ENCODE results near the gene SYCP3. TPM values are rescaled to one million over a fixed set of nuclear protein-coding genes. Genes with fewer than 3 reads are reported as not detected.

SYCP3 gene
- 2.1 and 3.4 TPM in 2 replicates for polyA plus RNA-seq
- 0.97 and 2.0 TPM in 2 replicates for polyA minus RNA-seq

- TF ChIP-seq CTCF (IDR thresholded peaks at IDR 0.05; ENCODE audit: poor library complexity, severe bottlenecking) (no peak), MXI1 (conservative IDR thresholded peaks at IDR 0.05; ENCODE audit: poor library complexity, severe bottlenecking) (no peak)
- Histone ChIP-seq H3K4me2 (ENCODE audit: low read length) (no peak within 1 kb of the TSS), H4K20me1 (ENCODE audit: insufficient read depth) (no peaks in the 10 kb centered on the region), H2AFZ (ENCODE audit: low read depth, low read length) (no peak within 1 kb of the TSS), H3K4me3 (ENCODE audit: low read length) (no peak within 1 kb of the TSS), H3F3A (ENCODE audit: insufficient read depth, low read length, poor library complexity, severe bottlenecking) (no peaks in the 10 kb centered on the region), H3K9me3 (ENCODE audit: low read length) (no peaks in the 10 kb centered on the region), H3K27ac (ENCODE audit: low read length) (no peak within 1 kb of the TSS), H3K9ac (ENCODE audit: low read length) (no peak within 1 kb of the TSS), H3K9me2 (ENCODE audit: insufficient read depth, low read length) (no peaks in the 10 kb centered on the region), H3K27me3 (ENCODE audit: insufficient read depth, low read depth, low read length) (no peaks in the 10 kb centered on the region), H3K79me2 (replicated peaks; ENCODE audit: insufficient read depth, low read length) (no peaks in the 10 kb centered on the region), H3K36me3 (ENCODE audit: insufficient read depth, low read length) (peaks cover 5% of the 10 kb centered on the region)
These were observed at the start of gene SYCP3 for GRCh38 chr12:101738920-101739665. Gene SYCP3, minus strand, starts transcription at chr12:101739462. Its CDS starts 1,527 bp downstream, at chr12:101737935.

GRCh38 chr12:101785671-101786070, 46.4 kb upstream of the SYCP3 start:
- H3K79me2 ChIP-seq (replicated peaks; ENCODE audit: insufficient read depth, low read length), result no peaks in the 10 kb centered on the region
- H3F3A ChIP-seq (ENCODE audit: insufficient read depth, low read length, poor library complexity, severe bottlenecking), result no peaks in the 10 kb centered on the region
- no peak overlapping the region for H3K9ac ChIP-seq (ENCODE audit: low read length)
- TF ChIP-seq MXI1 (conservative IDR thresholded peaks at IDR 0.05; ENCODE audit: poor library complexity, severe bottlenecking) (no peak), TAF1 (IDR thresholded peaks at IDR 0.05; ENCODE audit: low read depth) (no peak)
- H3K27ac ChIP-seq (ENCODE audit: low read length), result no peak overlapping the region
- H3K4me2 ChIP-seq (ENCODE audit: low read length), result no peak overlapping the region
- H3K9me3 ChIP-seq (ENCODE audit: low read length), result no peaks in the 10 kb centered on the region
- no peak overlapping the region for H2AFZ ChIP-seq (ENCODE audit: low read depth, low read length)
- H4K20me1 ChIP-seq (ENCODE audit: insufficient read depth), result no peaks in the 10 kb centered on the region
- no peaks in the 10 kb centered on the region for H3K36me3 ChIP-seq (ENCODE audit: insufficient read depth, low read length)
- no peak overlapping the region for H3K4me3 ChIP-seq (ENCODE audit: low read length)
- no peaks in the 10 kb centered on the region for H3K9me2 ChIP-seq (ENCODE audit: insufficient read depth, low read length)
- H3K27me3 ChIP-seq (ENCODE audit: insufficient read depth, low read depth, low read length), result no peaks in the 10 kb centered on the region

- no peak for TF ChIP-seq EP300 (conservative IDR thresholded peaks at IDR 0.05; ENCODE audit: poor library complexity, severe bottlenecking)
- TF ChIP-seq SMC3 (conservative IDR thresholded peaks at IDR 0.05; ENCODE audit: poor library complexity), result no peak
- no peak for TF ChIP-seq EZH2 (IDR thresholded peaks at IDR 0.05; ENCODE audit: borderline replicate concordance, insufficient read depth, low read length, poor library complexity, severe bottlenecking)
- no peak for TF ChIP-seq TAF1 (IDR thresholded peaks at IDR 0.05; ENCODE audit: low read depth)
- TF ChIP-seq POLR2AphosphoS5 (IDR thresholded peaks at IDR 0.05), result no peak
- TF ChIP-seq CTCF (IDR thresholded peaks at IDR 0.05; ENCODE audit: poor library complexity, severe bottlenecking), result no peak
- no peak for TF ChIP-seq REST (IDR thresholded peaks at IDR 0.05; ENCODE audit: borderline replicate concordance)
- TF ChIP-seq MXI1 (conservative IDR thresholded peaks at IDR 0.05; ENCODE audit: poor library complexity, severe bottlenecking), result no peak
- TF ChIP-seq RAD21 (conservative IDR thresholded peaks at IDR 0.05), result no peak
- Histone ChIP-seq H3K36me3 (ENCODE audit: insufficient read depth, low read length) (no peaks in the 10 kb centered on the region), H3K27ac (ENCODE audit: low read length) (no peak overlapping the region), H4K20me1 (ENCODE audit: insufficient read depth) (no peaks in the 10 kb centered on the region), H3K4me2 (ENCODE audit: low read length) (no peak overlapping the region), H3F3A (ENCODE audit: insufficient read depth, low read length, poor library complexity, severe bottlenecking) (no peaks in the 10 kb centered on the region), H3K9me3 (ENCODE audit: low read length) (no peaks in the 10 kb centered on the region), H2AFZ (ENCODE audit: low read depth, low read length) (no peak overlapping the region), H3K9me2 (ENCODE audit: insufficient read depth, low read length) (no peaks in the 10 kb centered on the region), H3K79me2 (replicated peaks; ENCODE audit: insufficient read depth, low read length) (no peaks in the 10 kb centered on the region), H3K4me3 (ENCODE audit: low read length) (no peak overlapping the region), H3K9ac (ENCODE audit: low read length) (no peak overlapping the region), H3K27me3 (ENCODE audit: insufficient read depth, low read depth, low read length) (no peaks in the 10 kb centered on the region)
These were observed 45.1 kb upstream of the SYCP3 start for GRCh38 chr12:101784376-101784775.
